ENCODE results near the gene CPLX3. TPM values are rescaled to one million over a fixed set of nuclear protein-coding genes. Genes with fewer than 3 reads are reported as not detected.

The CPLX3 gene
- total and polyA plus RNA-seq, 2 of the 8 experiments (the other 6 are each of a cell fraction or from before 2014, with no cell fraction given): 0.17 TPM; not detected in 1

DNA sequence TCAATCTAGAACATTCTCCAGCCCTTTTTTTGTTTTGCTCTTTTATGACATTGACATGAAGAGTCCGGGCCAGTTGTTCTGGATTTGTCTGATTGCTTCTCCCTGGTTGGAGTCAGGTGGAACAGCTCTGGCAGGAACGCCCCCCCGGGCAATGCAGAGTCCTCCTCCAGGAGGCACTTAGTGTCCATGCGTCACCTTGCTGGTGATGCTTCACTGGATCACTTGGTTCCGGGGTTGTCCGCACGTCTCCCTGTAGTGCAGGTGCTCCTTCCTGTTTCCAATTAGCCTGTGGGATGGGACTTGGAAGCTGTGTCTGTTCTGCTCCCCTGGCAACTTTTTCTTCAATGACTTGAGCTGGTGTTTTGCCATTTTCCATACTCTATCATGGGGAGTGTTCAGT is 34.8 kb upstream of the CPLX3 start:
- Histone ChIP-seq H3K56ac (replicated peaks; ENCODE audit: insufficient read length, low read depth, low read length) (no peak overlapping the region), H3K27ac (ENCODE audit: low read depth, low read length) (no peak overlapping the region), H4K5ac (ENCODE audit: insufficient read length, low read depth, low read length) (no peak overlapping the region), H2BK120ac (replicated peaks; ENCODE audit: low read depth, low read length) (no peak overlapping the region), H3K18ac (ENCODE audit: extremely low read depth, low read length) (no peak overlapping the region), H2AK5ac (ENCODE audit: low read depth, low read length) (no peak overlapping the region), H3K79me2 (ENCODE audit: control insufficient read depth in 1 of 2, insufficient read depth in 2 of 2, low read length in 2 of 2) (peaks cover 0 to 7% of the 10 kb centered on the region in 2 experiments; a peak in 1 of 4 replicates), H3K23ac (ENCODE audit: insufficient read length) (no peak overlapping the region), H3K4me3 (ENCODE audit: extremely low read depth in 1 of 4, insufficient read depth in 2 of 4, low read depth in 3 of 4, low read length in 4 of 4) (no peak overlapping the region), H3K79me1 (ENCODE audit: low read depth, low read length) (peaks cover 29% of the 10 kb centered on the region), H2BK12ac (ENCODE audit: low read depth, low read length) (no peak overlapping the region), H4K91ac (replicated peaks; ENCODE audit: insufficient read length, low read length) (no peak overlapping the region), H4K8ac (ENCODE audit: extremely low read depth, insufficient read depth, low read length) (no peak overlapping the region), H3K14ac (ENCODE audit: insufficient read length) (no peak overlapping the region), H2BK15ac (ENCODE audit: low read length) (no peak overlapping the region), H3K27me3 (replicated peaks in 1 of 4; ENCODE audit: control insufficient read depth in 3 of 4, extremely low read depth in 1 of 4, insufficient read depth in 3 of 4, low read length in 3 of 4) (no peaks in the 10 kb centered on the region), H3K4me1 (replicated peaks in 1 of 4; ENCODE audit: control insufficient read depth in 3 of 4, insufficient read depth in 4 of 4, low read length in 3 of 4) (peaks cover 4 to 28% (median 14%) of the 10 kb centered on the region in 4 experiments), H3K4me2 (ENCODE audit: insufficient read depth in 1 of 2, low read depth in 2 of 2, low read length in 2 of 2) (no peak overlapping the region), H3K9ac (replicated peaks in 1 of 4; ENCODE audit: extremely low read depth in 1 of 4, low read depth in 3 of 4, low read length in 3 of 4) (no peak overlapping the region), H4K20me1 (replicated peaks in 1 of 2; ENCODE audit: control insufficient read depth in 1 of 2, insufficient read depth in 2 of 2, low read length in 2 of 2) (peaks cover 37 to 55% of the 10 kb centered on the region in 2 experiments), H3K36me3 (ENCODE audit: control insufficient read depth in 2 of 4, insufficient read depth in 4 of 4, low read length in 3 of 4) (no peaks in the 10 kb centered on the region), H2BK20ac (ENCODE audit: low read length) (no peak overlapping the region), H2AFZ (ENCODE audit: low read length) (no peak overlapping the region), H3K9me3 (ENCODE audit: insufficient read depth in 2 of 2, low read depth in 1 of 2, low read length in 1 of 2) (no peaks in the 10 kb centered on the region), H3K4ac (replicated peaks; ENCODE audit: insufficient read length, low read depth, low read length) (no peak overlapping the region), H2BK5ac (ENCODE audit: low read depth, low read length) (no peak overlapping the region), H3K23me2 (ENCODE audit: low read depth, low read length) (no peaks in the 10 kb centered on the region)
- CTCF ChIA-PET (ENCODE audit: partially characterized antibody): interaction anchor here (1.1 to 53.7 kb wide), 7 partner anchors 8 to 238 kb away, joined by 3 to 1439 read pairs (median 23); partner anchors contain the start of genes CLK3 and CSK
- POLR2A ChIA-PET (ENCODE audit: partially characterized antibody): interaction anchor here (0.6 to 2.8 kb wide), 5 partner anchors 14 to 121 kb away, joined by 3 to 9 read pairs (median 4); no protein-coding TSS in a partner anchor
- WGBS, 2 experiments (ENCODE audit: extremely low coverage in 1 of 2, insufficient coverage in 1 of 2, insufficient read length in 1 of 2, insufficient replicate concordance in 2 of 2, low coverage in 1 of 2, low lambda C conversion rate in 2 of 2, missing lambda C conversion rate in 1 of 2): 88% methylated on average over 7 of the region's 7 CpGs; no CpG with 5 or more reads in 1 of the 2 experiments
- FAIRE-seq (no peak), DNase-seq (ENCODE audit: low read depth in 1 of 2, low spot score in 2 of 2) (no peak)
- TF ChIP-seq SIRT6 (IDR thresholded peaks at IDR 0.05; ENCODE audit: low read length) (no peak), BRCA1 (IDR thresholded peaks at IDR 0.05; ENCODE audit: low read depth, low read length) (no peak)

Measured in H1 (cell line).